ENCODE data around the gene LSM6.
A peak's percentile ranks its signal among the peaks of the same experiment; 100 is the strongest.

LSM6 gene

GRCh38 chr4:146186596-146186995 is 11.1 kb downstream of the LSM6 start:
- DNase-seq = no peak

GRCh38 chr4:146190456-146190855 is 14.9 kb downstream of the LSM6 start:
- DNase-seq = no peak

- DNase-seq = no peak
Observed at GRCh38 chr4:146191766-146192458, 16.4 kb downstream of the LSM6 start.

GRCh38 chr4:146193628-146194027 is 18.1 kb downstream of the LSM6 start:
- no peak for DNase-seq

GRCh38 chr4:146194212-146194611 is 18.7 kb downstream of the LSM6 start:
- no peak for DNase-seq

- no peak for DNase-seq
Observed at GRCh38 chr4:146202665-146203064, 27.1 kb downstream of the LSM6 start.

- DNase-seq = no peak
Observed at GRCh38 chr4:146207410-146207809, 31.9 kb downstream of the LSM6 start.

GRCh38 chr4:146210890-146211289 is 35.4 kb downstream of the LSM6 start:
- DNase-seq = no peak

GRCh38 chr4:146211440-146211839 is 35.9 kb downstream of the LSM6 start:
- DNase-seq = no peak

- DNase-seq = no peak
Observed at GRCh38 chr4:146212781-146213180, 37.3 kb downstream of the LSM6 start.

GRCh38 chr4:146214238-146214637 is 38.7 kb downstream of the LSM6 start, which contains the start of gene REELD1:
REELD1 (plus strand) TSS chr4:146214538; CDS start chr4:146216953, 2,415 bp downstream.
- DNase-seq = no peak

- DNase-seq = no peak
Observed at GRCh38 chr4:146222313-146222712, 46.8 kb downstream of the LSM6 start.

- DNase-seq = peak; percentile 25
Observed at GRCh38 chr4:146224326-146224966, 48.9 kb downstream of the LSM6 start.

GRCh38 chr4:146229406-146229805 is 53.9 kb downstream of the LSM6 start:
- DNase-seq = no peak

- DNase-seq = no peak
Observed at GRCh38 chr4:146232131-146232722, 56.7 kb downstream of the LSM6 start.

GRCh38 chr4:146235654-146236177 is 60.2 kb downstream of the LSM6 start:
- no peak for DNase-seq

GRCh38 chr4:146236216-146236615 is 60.7 kb downstream of the LSM6 start:
- no peak for DNase-seq

- DNase-seq = no peak
Observed at GRCh38 chr4:146237092-146237491, 61.6 kb downstream of the LSM6 start.

- no peak for DNase-seq
Observed at GRCh38 chr4:146238107-146238506, 62.6 kb downstream of the LSM6 start.

All from midbrain (tissue), 1 donor.